ENCODE data around the gene SAT2.
"Not testable (repeated sequence)": the region's sequence is repeated elsewhere in the genome, so short reads cannot be mapped to it uniquely, and the experiment has no call there.

The SAT2 gene

GRCh38 chr17:7627250-7628121, at the start of gene SAT2:
SAT2 (minus strand) TSS chr17:7627821; CDS start chr17:7627635, 186 bp downstream.
- FAIRE-seq: peak; percentile 32

DNA sequence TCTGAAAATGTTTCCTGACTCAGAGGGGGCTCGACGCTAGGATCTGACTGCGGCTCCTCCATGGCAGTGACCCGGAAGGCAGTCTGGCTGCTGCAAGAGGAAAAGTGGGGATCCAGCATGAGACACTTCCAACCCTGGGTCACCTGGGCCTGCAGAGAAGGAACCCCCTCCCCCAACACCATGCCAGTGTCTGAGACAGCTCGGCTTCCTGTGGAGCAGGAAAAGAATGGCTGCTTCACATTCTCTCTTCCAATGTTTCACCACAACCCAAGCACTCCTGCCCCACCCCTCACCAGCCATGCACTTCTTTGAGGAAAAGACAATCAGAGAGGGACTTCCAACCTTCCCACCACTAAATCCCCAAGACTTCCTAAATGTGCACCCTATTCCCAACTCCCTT, 48.9 kb upstream of the SAT2 start:
- no peak for FAIRE-seq

- no peak for FAIRE-seq
Observed at GRCh38 chr17:7674934-7675333, 47.3 kb upstream of the SAT2 start.

- peak; percentile 37 for FAIRE-seq
Observed at GRCh38 chr17:7673239-7673638, 45.6 kb upstream of the SAT2 start.

DNA sequence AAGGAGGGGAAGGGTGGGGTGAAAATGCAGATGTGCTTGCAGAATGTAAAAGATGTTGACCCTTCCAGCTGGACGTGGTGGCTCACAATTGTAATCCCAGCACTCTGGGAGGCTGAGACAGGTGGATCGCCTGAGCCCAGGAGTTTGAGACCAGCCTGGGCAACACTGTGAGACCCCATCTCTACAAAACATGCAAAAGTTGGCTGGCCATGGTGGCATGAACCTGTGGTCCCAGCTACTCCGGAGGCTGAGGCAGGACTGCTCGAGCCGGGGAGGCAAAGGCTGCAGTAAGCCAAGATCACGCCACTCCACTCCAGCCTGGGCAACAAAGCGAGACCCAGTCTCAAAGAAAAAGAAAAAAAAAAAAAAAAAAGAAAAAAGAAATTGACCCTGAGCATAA, 40.9 kb upstream of the SAT2 start:
- no peak for FAIRE-seq

- no peak for FAIRE-seq
Observed at GRCh38 chr17:7667656-7668406, 40.2 kb upstream of the SAT2 start.

DNA sequence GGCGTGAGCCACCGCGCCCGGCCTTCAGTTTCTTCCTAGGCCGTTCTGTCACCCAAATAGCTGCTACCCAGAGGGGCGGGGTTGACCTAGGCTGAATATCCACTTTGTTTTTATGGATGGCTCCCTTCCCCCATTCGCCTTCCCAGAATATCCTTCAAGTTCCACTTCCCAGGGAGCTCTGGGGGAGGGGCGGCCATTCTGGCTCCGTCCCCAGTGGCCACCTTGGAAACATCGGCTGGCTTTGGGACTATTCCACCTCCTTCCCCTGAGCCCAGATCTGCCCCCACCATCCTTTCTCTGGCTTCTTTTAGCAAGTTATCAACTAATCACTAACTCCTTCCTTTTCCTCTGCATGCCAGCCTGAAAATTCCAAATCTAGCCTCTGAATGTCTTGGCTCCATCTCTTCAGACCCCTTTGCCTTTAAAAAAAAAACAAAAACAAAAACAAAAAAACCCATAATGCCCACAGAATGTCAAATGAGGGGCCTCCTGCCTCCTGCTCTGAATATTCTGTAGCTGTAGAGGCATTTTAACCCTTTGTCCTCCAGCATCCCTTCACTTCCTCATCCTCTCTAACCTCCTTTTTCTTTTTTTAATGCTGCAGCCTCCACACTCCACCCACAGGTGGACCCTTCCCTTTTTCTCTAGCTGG, 29.5 kb upstream of the SAT2 start:
- FAIRE-seq: no peak

DNA sequence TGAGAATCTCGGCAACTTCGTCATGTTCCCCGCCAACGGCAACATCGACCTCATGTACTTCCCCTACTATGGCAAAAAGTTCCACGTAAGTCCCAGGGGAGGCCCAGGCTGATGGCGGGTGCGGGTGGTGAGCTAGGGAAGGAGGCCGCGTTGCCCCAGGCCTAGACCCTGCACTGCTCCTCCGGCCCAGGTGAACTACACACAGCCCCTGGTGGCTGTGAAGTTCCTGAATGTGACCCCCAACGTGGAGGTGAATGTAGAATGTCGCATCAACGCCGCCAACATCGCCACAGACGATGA, 27.9 kb upstream of the SAT2 start:
- FAIRE-seq: no peak

DNA sequence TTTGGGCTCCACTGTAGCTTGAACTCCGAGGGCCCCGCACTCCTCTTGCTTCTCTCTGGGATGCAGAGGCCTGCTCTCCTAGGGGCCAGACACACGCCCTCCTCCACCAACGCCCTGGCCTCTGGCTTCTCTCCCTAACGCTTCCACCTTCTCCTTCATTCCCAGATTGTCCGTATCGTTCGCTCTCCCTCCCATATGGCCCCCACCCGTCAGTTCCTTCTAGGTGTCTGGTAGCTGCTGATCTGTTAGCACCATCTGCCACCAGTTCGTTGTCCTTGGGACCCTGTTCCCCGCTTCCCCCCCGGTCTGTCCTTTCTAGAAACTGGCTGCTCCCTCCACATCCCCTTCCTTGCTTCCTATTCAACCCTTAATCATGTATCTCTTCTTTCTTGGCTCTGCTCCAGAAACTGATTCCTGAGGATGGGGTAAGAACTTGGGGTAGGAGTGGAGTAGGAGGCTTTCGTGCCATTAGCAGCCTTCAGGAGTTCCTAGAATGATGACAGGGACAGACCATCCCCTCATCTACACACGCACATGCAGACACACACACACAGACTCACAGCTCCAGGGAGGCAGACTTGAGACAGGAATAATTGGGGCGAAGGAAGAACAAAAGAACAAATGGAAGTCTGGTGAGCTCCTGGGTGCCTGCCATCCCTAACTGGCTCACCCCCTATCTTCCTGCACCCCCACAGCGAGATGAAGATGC, 27.4 kb upstream of the SAT2 start:
- no peak for FAIRE-seq

- FAIRE-seq: no peak
Observed at GRCh38 chr17:7652388-7653356, 25.1 kb upstream of the SAT2 start.

DNA sequence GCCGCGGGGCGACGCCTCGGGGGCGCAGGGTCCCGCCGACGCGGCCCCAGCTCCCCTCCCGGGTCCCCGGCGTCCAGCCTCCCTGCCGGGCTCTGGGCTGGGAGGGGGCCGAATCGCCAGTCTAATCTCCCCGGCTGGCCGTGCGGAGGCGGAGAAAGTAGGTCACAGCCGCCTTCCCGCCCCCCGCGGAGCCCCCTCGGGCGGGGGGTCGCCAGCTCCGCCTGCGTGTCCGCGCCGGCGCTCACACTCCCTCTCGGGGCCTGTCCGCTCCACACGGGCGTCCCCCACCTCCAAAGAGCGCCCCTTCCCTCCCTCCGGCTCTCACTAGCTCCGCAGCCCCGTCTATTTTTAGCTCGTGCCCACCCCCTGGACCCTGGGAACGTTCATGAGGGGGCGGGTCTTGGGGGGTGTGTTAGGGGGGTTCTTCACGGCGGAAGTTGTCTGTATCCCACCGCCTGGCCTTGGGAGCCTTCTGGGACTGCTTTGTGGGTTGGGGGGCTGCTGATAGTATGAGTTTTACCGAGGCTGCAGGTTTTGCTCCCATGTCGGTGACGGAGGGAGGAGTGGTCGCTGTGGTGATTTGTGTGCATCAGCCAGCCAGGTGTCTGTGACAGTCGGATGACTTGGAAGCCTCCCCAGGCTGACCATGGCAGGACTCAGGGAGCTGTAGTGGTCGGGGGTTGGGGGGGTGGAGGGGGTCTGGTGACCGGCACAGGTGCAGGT, 24.2 kb upstream of the SAT2 start:
- FAIRE-seq: no peak

DNA sequence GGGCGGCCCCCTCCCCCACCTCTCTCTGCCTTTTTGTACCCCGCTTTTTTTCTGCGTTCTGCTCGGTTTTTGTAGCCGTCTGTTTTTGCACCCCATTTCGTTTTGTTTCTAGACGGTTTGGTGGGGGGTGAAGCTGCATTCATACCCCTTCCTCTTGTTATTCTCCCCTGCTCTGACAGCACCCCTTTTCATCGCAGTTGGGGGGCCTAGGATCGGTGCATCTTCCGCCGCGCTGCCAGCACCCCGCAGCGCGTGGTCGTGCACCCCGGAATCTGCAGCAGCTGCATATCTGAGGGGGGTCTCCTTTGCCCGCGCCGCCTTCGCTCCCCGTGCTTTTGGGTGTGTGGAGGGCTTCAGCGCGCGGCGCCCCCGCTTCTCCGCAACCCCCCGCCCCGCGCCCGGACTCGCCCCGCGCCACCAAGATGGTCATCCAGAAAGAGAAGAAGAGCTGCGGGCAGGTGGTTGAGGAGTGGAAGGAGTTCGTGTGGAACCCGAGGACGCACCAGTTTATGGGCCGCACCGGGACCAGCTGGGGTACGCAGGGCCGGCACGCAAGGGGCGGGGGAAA, 23.6 kb upstream of the SAT2 start:
- no peak for FAIRE-seq

DNA sequence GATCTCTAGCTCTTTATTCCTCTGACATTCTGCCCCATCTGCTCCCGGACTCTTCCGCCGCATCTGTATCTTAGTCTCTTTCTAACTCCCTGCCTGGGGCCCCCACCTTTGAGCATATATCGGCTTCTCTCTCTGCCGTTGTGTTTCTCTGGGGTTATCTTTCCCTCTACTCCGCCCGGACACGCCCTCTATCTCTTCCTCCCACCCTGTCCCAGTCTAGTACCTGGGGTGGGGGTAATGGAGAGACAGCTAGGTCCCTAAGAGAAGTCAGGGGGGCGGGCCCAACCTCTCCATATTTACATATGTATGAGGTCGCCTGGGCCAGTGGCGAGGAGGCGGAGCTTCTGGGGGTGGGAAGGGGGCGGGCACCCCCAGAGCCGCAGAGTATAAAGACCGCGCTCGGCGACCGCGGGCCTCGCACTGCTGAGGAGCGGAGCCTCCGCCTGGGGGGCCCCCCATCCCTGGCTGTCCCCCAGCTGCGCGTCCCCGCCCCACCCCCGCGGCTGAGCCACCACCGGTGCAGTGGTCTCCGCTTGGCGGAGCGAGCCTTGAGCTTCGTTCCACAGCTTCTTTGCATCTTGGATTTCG, 23.0 kb upstream of the SAT2 start, which contains the start of gene ATP1B2:
Gene ATP1B2, plus strand, starts transcription at position 418 of the 588 bp plus-strand sequence. CDS start 593 bp downstream, outside the sequence.
- no peak for FAIRE-seq

DNA sequence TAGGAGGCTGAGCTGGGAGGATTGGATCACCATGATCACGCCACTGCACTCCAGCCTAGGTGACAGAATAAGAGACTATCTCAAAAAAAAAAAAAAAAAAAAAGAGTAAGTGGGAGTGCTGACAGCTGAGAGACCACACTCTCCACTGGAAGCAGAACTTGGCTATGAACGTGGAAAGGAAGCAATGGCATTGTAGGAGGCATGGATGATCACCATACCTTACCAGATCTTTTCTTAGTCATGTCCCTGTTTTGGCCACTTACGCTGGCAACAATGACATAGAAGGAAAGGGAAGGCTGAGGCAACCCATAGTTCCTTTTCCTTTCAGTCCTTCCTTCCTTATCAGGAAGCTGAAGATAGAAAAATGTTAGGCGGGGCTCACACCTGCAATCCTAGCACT, 19.4 kb upstream of the SAT2 start:
- no peak for FAIRE-seq

GRCh38 chr17:7646457-7646856, 18.8 kb upstream of the SAT2 start:
- FAIRE-seq: no peak

DNA sequence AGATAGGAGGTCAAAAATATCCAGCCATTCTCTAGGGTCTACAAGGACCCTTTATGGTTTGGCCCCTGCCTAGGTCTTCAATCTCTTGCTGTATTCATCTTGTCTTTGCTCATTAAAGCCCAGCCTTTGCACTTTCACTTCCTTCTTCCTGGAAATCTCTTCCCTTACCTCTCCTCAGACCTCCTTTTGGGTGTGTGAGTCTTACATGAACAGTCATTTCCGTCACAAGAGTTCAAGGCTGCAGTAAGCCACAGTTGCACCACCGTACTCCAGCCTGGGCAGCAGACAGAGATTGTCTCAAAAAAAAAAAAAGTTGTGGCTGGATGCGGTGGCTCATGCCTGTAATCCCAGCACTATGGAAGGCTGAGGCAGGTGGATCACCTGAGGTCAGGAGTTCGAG, 17.2 kb upstream of the SAT2 start:
- no peak for FAIRE-seq

DNA sequence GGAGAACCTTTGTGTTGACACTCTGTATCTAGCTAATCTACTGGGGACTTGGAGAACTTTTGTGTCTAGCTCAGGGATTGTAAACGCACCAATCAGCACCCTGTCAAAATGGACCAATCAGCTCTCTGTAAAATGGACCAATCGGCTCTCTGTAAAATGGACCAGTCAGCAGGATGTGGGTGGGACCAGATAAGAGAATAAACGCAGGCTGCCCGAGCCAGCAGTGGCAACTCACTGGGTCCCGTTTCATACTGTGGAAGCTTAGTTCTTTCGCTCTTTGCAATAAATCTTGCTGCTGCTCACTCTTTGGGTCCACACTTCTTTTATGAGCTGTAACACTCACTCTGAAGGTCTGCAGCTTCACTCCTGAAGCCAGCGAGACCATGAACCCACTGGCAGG, 14.0 kb upstream of the SAT2 start:
- FAIRE-seq: not testable (repeated sequence)

DNA sequence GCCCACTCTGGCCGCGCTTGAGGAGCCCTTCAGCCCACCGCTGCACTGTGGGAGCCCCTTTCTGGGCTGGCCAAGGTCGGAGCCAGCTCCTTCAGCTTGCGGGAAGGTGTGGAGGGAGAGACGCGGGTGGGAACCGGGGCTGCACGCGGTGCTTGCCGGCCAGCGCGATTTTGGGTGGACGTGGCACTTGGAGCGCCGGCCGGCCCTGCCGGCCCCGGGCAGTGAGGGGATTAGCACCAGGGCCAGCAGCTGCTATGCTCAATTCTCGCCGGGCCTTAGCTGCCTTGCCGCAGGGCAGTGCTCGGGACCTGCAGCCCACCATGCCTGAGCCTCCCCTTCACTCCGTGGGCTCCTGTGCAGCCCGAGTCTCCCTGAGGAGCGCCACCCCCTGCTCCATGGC, 13.2 kb upstream of the SAT2 start:
- FAIRE-seq: no peak

DNA sequence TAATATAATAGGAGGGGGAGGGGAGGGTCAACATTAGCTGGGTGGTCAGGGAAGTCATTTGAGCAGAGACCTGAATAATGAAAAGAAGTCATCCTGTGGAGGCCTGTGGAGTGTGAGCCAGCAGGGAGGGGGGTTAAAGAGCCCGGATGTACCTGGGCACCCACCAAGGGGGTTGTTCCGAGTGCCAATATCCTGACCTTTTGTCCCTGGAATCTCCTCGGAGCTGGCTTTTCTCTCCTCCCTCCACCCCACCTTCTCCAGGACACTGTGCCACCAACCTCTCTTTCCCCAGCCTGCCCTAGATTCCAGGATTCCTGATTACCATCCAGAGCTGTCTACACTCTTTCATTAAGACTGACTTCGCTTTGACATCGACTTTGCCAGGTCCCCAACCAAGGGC, 8.5 kb upstream of the SAT2 start:
- FAIRE-seq: no peak

- no peak for FAIRE-seq
Observed at GRCh38 chr17:7634384-7634783, 6.8 kb upstream of the SAT2 start.

Measured in TTC549 (cell line).